ENCODE measurements around the gene SPRR2D. TPM values are rescaled to one million over a fixed set of nuclear protein-coding genes. Genes with fewer than 3 reads are reported as not detected.

The SPRR2D gene
- total RNA-seq, 2 experiments from 2014 or later, result not detected

DNA sequence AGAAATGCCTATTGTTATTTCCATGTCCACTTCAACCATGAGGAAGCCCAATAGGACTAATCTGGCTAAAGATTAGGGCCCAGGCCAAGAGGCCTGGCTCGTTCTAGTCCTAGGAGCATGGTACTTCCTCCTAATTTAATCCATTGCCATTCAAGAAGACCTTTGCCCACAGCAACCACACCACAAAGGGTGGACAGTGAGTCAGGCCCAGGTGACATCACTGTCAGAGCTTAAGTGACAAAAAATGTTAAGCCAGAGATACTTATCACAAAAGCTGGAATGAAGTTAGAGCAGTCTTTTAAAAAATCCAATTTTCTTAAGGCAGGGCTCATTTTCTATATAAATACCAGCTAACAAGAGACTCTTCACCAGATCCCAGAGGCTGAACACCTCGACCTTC is 39.5 kb downstream of the SPRR2D start, which contains the start of gene SPRR3:
SPRR3 (plus strand) TSS at position 368 of the 400 bp plus-strand sequence. CDS start 1,272 bp downstream, outside the sequence.
- no peaks in the 10 kb centered on the region for H3K4me1 Mint-ChIP-seq (ENCODE audit: low read depth)
- intact Hi-C loops (cut with micrococcal nuclease), result no loop called here
- ChIA-PET POLR2A (no interaction called here), CTCF (no interaction called here)
- H3K4me3 Mint-ChIP-seq, result no peak within 1 kb of the TSS
- H3K36me3 Mint-ChIP-seq (ENCODE audit: low read depth), result no peaks in the 10 kb centered on the region
- ATAC-seq (no peak), DNase-seq (no peak)
- no peaks in the 10 kb centered on the region for H3K9me3 Mint-ChIP-seq
- H3K27ac Mint-ChIP-seq, result no peak within 1 kb of the TSS
- peaks cover 13% of the 10 kb centered on the region for H3K27me3 Mint-ChIP-seq
- TF ChIP-seq, protein P1, sequence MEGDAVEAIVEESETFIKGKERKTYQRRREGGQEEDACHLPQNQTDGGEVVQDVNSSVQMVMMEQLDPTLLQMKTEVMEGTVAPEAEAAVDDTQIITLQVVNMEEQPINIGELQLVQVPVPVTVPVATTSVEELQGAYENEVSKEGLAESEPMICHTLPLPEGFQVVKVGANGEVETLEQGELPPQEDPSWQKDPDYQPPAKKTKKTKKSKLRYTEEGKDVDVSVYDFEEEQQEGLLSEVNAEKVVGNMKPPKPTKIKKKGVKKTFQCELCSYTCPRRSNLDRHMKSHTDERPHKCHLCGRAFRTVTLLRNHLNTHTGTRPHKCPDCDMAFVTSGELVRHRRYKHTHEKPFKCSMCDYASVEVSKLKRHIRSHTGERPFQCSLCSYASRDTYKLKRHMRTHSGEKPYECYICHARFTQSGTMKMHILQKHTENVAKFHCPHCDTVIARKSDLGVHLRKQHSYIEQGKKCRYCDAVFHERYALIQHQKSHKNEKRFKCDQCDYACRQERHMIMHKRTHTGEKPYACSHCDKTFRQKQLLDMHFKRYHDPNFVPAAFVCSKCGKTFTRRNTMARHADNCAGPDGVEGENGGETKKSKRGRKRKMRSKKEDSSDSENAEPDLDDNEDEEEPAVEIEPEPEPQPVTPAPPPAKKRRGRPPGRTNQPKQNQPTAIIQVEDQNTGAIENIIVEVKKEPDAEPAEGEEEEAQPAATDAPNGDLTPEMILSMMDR (IDR thresholded peaks at IDR 0.05), result no peak

DNA sequence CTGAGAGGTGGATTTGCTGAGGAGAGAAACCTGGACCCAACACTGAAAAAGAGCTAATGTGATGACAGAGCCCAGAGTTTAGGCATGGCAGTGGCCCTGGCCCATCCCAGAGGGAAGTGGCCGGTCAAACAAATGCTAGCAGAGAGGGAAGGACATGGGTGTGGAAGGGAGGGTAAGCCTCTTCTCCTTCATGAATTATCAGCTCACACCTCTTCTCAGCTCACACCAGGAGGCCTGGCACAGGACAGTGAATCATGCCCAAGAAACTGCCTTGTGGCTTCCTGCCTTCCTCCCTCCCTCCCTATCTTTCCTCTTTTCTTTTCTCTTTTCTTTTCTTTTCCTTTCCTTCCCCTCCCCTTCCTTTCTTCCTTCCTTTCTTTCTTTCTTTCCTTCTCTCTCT is 40.6 kb downstream of the SPRR2D start:
- CTCF ChIA-PET, result no interaction called here

GRCh38 chr1:152999818-153000217 is 41.1 kb downstream of the SPRR2D start:
- intact Hi-C loops (cut with micrococcal nuclease), result no loop called here
- no peak overlapping the region for H3K27ac Mint-ChIP-seq
- TF ChIP-seq, protein P1 (IDR thresholded peaks at IDR 0.05), result no peak
- peaks cover 17% of the 10 kb centered on the region for H3K27me3 Mint-ChIP-seq
- H3K36me3 Mint-ChIP-seq (ENCODE audit: low read depth), result no peaks in the 10 kb centered on the region
- H3K4me3 Mint-ChIP-seq, result no peak overlapping the region
- ChIA-PET POLR2A (no interaction called here), CTCF (interaction anchor here (1.2 kb wide), 1 partner anchor 9 kb away, joined by 3 read pairs; no protein-coding TSS in a partner anchor)
- ATAC-seq, result no peak
- H3K4me1 Mint-ChIP-seq (ENCODE audit: low read depth), result no peaks in the 10 kb centered on the region
- DNase-seq, result no peak
- peaks cover 5% of the 10 kb centered on the region for H3K9me3 Mint-ChIP-seq

More for the DNA sequence above, 40.6 kb downstream of the SPRR2D start:
- H3K27ac Mint-ChIP-seq, result no peak overlapping the region
- POLR2A ChIA-PET, result no interaction called here
- intact Hi-C loops (cut with micrococcal nuclease), result no loop called here
- ATAC-seq (no peak), DNase-seq (no peak)
- peaks cover 4% of the 10 kb centered on the region for H3K9me3 Mint-ChIP-seq
- H3K4me3 Mint-ChIP-seq, result no peak overlapping the region
- H3K36me3 Mint-ChIP-seq (ENCODE audit: low read depth), result no peaks in the 10 kb centered on the region
- H3K27me3 Mint-ChIP-seq, result peaks cover 17% of the 10 kb centered on the region
- TF ChIP-seq, protein P1 (IDR thresholded peaks at IDR 0.05), result no peak
- no peaks in the 10 kb centered on the region for H3K4me1 Mint-ChIP-seq (ENCODE audit: low read depth)

DNA sequence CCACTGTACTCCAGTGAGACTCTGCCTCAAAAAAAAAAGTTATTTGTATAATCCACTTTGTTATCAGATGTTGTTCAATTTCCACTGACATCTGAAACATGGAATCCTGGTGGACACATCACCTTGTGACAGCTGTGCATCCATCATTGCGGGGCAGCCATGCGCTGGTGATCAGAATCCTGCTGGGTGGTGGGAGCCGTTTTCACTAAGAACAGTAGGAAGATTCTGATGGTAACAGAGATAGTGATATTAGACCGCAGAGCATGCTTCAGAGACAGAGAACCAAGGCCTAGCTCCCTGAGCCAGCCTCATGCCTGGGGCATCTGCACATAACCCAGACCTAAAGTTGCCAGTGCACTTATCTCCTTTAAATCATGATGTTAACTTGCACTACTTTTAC is 42.4 kb downstream of the SPRR2D start:
- TF ChIP-seq, protein P1 (IDR thresholded peaks at IDR 0.05), result no peak
- H3K9me3 Mint-ChIP-seq, result peaks cover 5% of the 10 kb centered on the region
- H3K36me3 Mint-ChIP-seq (ENCODE audit: low read depth), result no peaks in the 10 kb centered on the region
- H3K27ac Mint-ChIP-seq, result no peak overlapping the region
- H3K27me3 Mint-ChIP-seq, result peaks cover 19% of the 10 kb centered on the region
- H3K4me1 Mint-ChIP-seq (ENCODE audit: low read depth), result no peaks in the 10 kb centered on the region
- ATAC-seq, result no peak
- DNase-seq, result no peak
- intact Hi-C loops (cut with micrococcal nuclease), result no loop called here
- no peak overlapping the region for H3K4me3 Mint-ChIP-seq
- POLR2A ChIA-PET, result no interaction called here
- CTCF ChIA-PET, result interaction anchor here (1.2 kb wide), 1 partner anchor 10 kb away, joined by 3 read pairs; no protein-coding TSS in a partner anchor

- Mint-ChIP-seq H3K4me1 (ENCODE audit: low read depth) (no peaks in the 10 kb centered on the region), H3K4me3 (no peak overlapping the region), H3K9me3 (peaks cover 5% of the 10 kb centered on the region), H3K36me3 (ENCODE audit: low read depth) (no peaks in the 10 kb centered on the region), H3K27me3 (peaks cover 21% of the 10 kb centered on the region), H3K27ac (no peak overlapping the region)
- intact Hi-C loops (cut with micrococcal nuclease), result no loop called here
- no peak for DNase-seq
- ATAC-seq, result no peak
- ChIA-PET POLR2A (no interaction called here), CTCF (no interaction called here)
- TF ChIP-seq, protein P1 (IDR thresholded peaks at IDR 0.05), result no peak
Observed at GRCh38 chr1:152997901-152998300, 43.0 kb downstream of the SPRR2D start.

All from activated CD8-positive, alpha-beta T cell treated with anti-CD3 and anti-CD28 coated beads for 36 hours (primary cell).